ACC112 (cell line): Measurements from ENCODE around the gene ABCB8.

ENCODE experiments used
- H2AFZ ChIP-seq: fragments of 200-600 bp; sonication (generic); one replicate; pipeline ENCODE4 v1.6.0; 2017; ENCODE audit warnings: antibody characterized with exemption, low read length; ENCODE audit not compliant: unreplicated experiment
- H3K27ac ChIP-seq: fragments of 200-600 bp; sonication (generic); 2 replicates; pipeline ENCODE4 v1.5.1; 2014; ENCODE audit warnings: low read depth, mild to moderate bottlenecking, antibody characterized with exemption, low read length, moderate library complexity
- H3K27me3 ChIP-seq: fragments of 200-600 bp; sonication (generic); 2 replicates; pipeline ENCODE4 v1.6.1; 2014; ENCODE audit warnings: mild to moderate bottlenecking, antibody characterized with exemption, low read length, moderate library complexity, mixed read lengths; ENCODE audit not compliant: insufficient read depth
- H3K36me3 ChIP-seq: fragments of 200-600 bp; sonication (generic); 2 replicates; pipeline ENCODE4 v1.6.1; 2016; ENCODE audit warnings: mild to moderate bottlenecking, antibody characterized with exemption, low read length, moderate library complexity, mixed read lengths; ENCODE audit not compliant: insufficient read depth
- H3K4me1 ChIP-seq: fragments of 200-600 bp; sonication (generic); one replicate; pipeline ENCODE4 v1.6.1; 2016; ENCODE audit warnings: low read length, mixed read lengths; ENCODE audit not compliant: insufficient read depth, unreplicated experiment, control insufficient read depth
- H3K4me3 ChIP-seq: fragments of 200-600 bp; sonication (generic); 2 replicates; pipeline ENCODE4 v1.5.1; 2014; ENCODE audit warnings: mild to moderate bottlenecking, low read depth, low read length
- H3K79me2 ChIP-seq: fragments of 200-600 bp; sonication (generic); one replicate; pipeline ENCODE4 v1.6.0; 2016; ENCODE audit warnings: low read length; ENCODE audit not compliant: control insufficient read depth, unreplicated experiment, insufficient read depth

Gene ABCB8

GRCh38 chr7:151058781-151059366 is 30.6 kb downstream of the ABCB8 start:
- peaks cover 30% of the 10 kb centered on the region for H3K79me2 ChIP-seq
- H2AFZ ChIP-seq: peak overlapping the region; percentile 71
- peak overlapping the region; percentile 91 for H3K4me3 ChIP-seq
- peak overlapping the region; percentile 85 for H3K27ac ChIP-seq
- no peaks in the 10 kb centered on the region for H3K27me3 ChIP-seq
- no peaks in the 10 kb centered on the region for H3K36me3 ChIP-seq
- H3K4me1 ChIP-seq: peaks cover 44% of the 10 kb centered on the region

DNA sequence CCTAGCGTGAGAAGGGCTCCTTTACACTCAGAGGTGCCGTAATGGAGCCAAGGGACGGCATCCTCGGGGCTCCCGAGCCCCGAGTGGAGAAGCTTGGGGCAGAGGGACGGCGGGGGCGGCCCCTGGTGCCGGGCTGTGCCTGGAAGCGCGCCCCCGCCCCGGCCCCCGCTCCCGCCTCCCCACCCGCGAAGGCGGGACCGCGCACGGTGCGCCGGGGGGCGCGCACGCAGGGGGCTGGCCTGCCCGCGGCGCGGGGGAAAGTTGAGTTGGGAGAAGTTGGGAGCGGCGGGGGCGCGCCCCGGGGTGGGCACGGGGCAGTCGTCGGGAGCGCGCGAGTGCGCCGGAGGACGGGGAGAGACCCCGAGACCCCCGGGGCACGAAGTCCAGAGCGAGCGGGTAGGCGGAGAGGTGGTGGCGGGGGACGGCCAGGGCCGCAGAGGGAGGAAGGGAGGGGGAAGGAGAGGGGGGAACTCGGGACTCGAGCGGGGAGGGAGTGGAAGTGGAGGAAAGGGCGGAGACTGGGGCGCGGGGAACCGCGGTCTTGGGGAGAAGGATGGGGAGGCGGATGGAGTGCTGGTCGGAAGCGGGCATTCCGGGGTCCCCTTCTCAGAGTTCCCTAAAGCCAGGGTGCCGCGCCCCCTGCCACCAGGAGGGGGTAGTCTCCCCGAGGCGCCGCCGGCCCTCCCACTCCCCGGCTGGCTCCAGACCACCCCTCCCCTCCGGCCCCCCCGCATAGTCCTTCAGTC is 31.3 kb downstream of the ABCB8 start, which contains the start of gene SLC4A2:
SLC4A2 (plus strand) TSS at position 223 of the 746 bp plus-strand sequence. CDS start 2,399 bp downstream, outside the sequence.
- H3K79me2 ChIP-seq: peaks cover 34% of the 10 kb centered on the region
- H3K4me1 ChIP-seq: peaks cover 44% of the 10 kb centered on the region
- peak within 1 kb of the TSS; percentile 85 for H3K27ac ChIP-seq
- H3K36me3 ChIP-seq: no peaks in the 10 kb centered on the region
- peak within 1 kb of the TSS; percentile 91 for H3K4me3 ChIP-seq
- no peaks in the 10 kb centered on the region for H3K27me3 ChIP-seq
- peak within 1 kb of the TSS; percentile 71 for H2AFZ ChIP-seq

DNA sequence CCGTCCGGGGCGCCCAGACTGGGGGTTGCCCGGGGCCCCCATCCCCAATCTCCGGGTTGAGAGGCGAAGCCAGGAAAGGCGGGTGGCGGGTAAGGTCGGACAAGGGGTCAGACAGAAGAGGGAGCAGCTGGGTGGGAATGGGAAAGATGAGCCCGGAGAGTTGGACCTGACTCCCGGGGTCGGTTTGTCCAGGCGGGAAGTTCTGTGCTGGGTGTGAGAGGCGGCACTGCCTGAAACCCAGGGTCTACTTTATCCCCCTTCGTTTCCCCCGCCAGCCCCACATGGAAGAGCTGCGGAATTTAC is 31.8 kb downstream of the ABCB8 start:
- H3K27me3 ChIP-seq: no peaks in the 10 kb centered on the region
- H3K79me2 ChIP-seq: peaks cover 40% of the 10 kb centered on the region
- H3K36me3 ChIP-seq: peaks cover 5% of the 10 kb centered on the region; the same call in 1 of the 2 replicates
- peaks cover 44% of the 10 kb centered on the region for H3K4me1 ChIP-seq
- peak overlapping the region; percentile 85 for H3K27ac ChIP-seq
- peak overlapping the region; percentile 91 for H3K4me3 ChIP-seq
- no peak overlapping the region for H2AFZ ChIP-seq

GRCh38 chr7:151060416-151061212 is 32.4 kb downstream of the ABCB8 start:
- peaks cover 45% of the 10 kb centered on the region for H3K79me2 ChIP-seq
- no peak overlapping the region for H2AFZ ChIP-seq
- H3K4me3 ChIP-seq: peak overlapping the region; percentile 91
- peaks cover 10% of the 10 kb centered on the region; the same call in 1 of the 2 replicates for H3K36me3 ChIP-seq
- H3K27me3 ChIP-seq: no peaks in the 10 kb centered on the region
- peak overlapping the region; percentile 85 for H3K27ac ChIP-seq
- H3K4me1 ChIP-seq: peaks cover 44% of the 10 kb centered on the region

GRCh38 chr7:151061213-151062110 is 33.2 kb downstream of the ABCB8 start:
- H3K4me1 ChIP-seq: peaks cover 43% of the 10 kb centered on the region
- peaks cover 10% of the 10 kb centered on the region; the same call in 1 of the 2 replicates for H3K36me3 ChIP-seq
- H3K27ac ChIP-seq: peak overlapping the region; percentile 85
- peaks cover 49% of the 10 kb centered on the region for H3K79me2 ChIP-seq
- no peak overlapping the region for H2AFZ ChIP-seq
- H3K4me3 ChIP-seq: peak overlapping the region; percentile 91
- no peaks in the 10 kb centered on the region for H3K27me3 ChIP-seq

- H3K4me1 ChIP-seq: peaks cover 37% of the 10 kb centered on the region
- peak overlapping the region; percentile 91 for H3K4me3 ChIP-seq
- H3K27me3 ChIP-seq: no peaks in the 10 kb centered on the region
- peaks cover 49% of the 10 kb centered on the region for H3K79me2 ChIP-seq
- no peak overlapping the region for H2AFZ ChIP-seq
- peaks cover 10% of the 10 kb centered on the region; the same call in 1 of the 2 replicates for H3K36me3 ChIP-seq
- peak overlapping the region; percentile 85; the same call in 1 of the 2 replicates for H3K27ac ChIP-seq
These were observed 33.8 kb downstream of the ABCB8 start for GRCh38 chr7:151062111-151062398.

GRCh38 chr7:151062399-151063211 is 34.4 kb downstream of the ABCB8 start:
- Histone ChIP-seq H3K36me3 (peaks cover 15% of the 10 kb centered on the region; the same call in 1 of the 2 replicates), H2AFZ (no peak overlapping the region), H3K4me3 (peak overlapping the region; percentile 91), H3K79me2 (peaks cover 49% of the 10 kb centered on the region), H3K4me1 (peaks cover 35% of the 10 kb centered on the region), H3K27ac (peak overlapping the region; percentile 64), H3K27me3 (no peaks in the 10 kb centered on the region)

GRCh38 chr7:151063212-151063561 is 34.9 kb downstream of the ABCB8 start:
- Histone ChIP-seq H3K4me3 (no peak overlapping the region), H3K79me2 (peaks cover 49% of the 10 kb centered on the region), H3K36me3 (peaks cover 17% of the 10 kb centered on the region; the same call in 1 of the 2 replicates), H3K27ac (peak overlapping the region; percentile 64; the same call in 1 of the 2 replicates), H2AFZ (no peak overlapping the region), H3K4me1 (peaks cover 35% of the 10 kb centered on the region), H3K27me3 (no peaks in the 10 kb centered on the region)

GRCh38 chr7:151064454-151064853 is 36.2 kb downstream of the ABCB8 start:
- Histone ChIP-seq H3K4me1 (peaks cover 25% of the 10 kb centered on the region), H3K27me3 (no peaks in the 10 kb centered on the region), H2AFZ (no peak overlapping the region), H3K79me2 (peaks cover 49% of the 10 kb centered on the region), H3K36me3 (peaks cover 17% of the 10 kb centered on the region; the same call in 1 of the 2 replicates), H3K27ac (no peak overlapping the region), H3K4me3 (no peak overlapping the region)
